Fibroblast of pulmonary artery (primary cell): ENCODE results near the gene HSCB.
A peak's percentile ranks its signal among the peaks of the same experiment; 100 is the strongest.
"Not testable (repeated sequence)": the region's sequence is repeated elsewhere in the genome, so short reads cannot be mapped to it uniquely, and the experiment has no call there.

Experiments
- DNase-seq: peaks from one replicate; pipeline ENCODE4 v3.0.0-alpha.2; 2010; ENCODE audit warnings: low read depth
- H3K4me3 ChIP-seq: replicated peaks from 2 replicates; pipeline ENCODE4 v1.5.1; 2011; ENCODE audit warnings: low read depth, mild to moderate bottlenecking, control low read depth, low read length, moderate library complexity
- TF ChIP-seq, protein P1 (sequence below): IDR thresholded peaks from 2 replicates; pipeline ENCODE4 v1.5.1; 2011; ENCODE audit warnings: mild to moderate bottlenecking, control low read depth, low read length, inconsistent platforms; ENCODE audit errors: missing control alignments

The HSCB gene

DNA sequence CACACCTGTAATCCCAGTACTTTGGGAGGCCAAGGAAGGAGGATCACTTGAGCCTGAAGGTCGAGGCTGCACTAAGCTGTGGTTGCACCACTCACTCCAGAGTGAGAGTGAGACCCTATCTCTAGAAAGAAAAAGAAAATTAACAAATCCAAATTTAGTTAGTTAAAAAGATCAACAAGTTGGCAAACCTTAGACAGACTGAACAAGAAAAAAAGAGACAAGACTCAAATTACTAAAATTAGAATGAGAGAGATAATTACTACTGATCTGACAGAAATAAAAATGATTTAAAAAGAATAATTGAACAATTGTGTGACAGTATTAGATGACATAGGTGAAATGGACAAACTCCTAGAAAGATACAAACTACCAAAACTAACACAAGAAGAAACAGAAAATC lies 13.8 kb upstream of the HSCB start:
- H3K4me3 ChIP-seq, result no peak overlapping the region
- DNase-seq, result no peak
- TF ChIP-seq, protein P1, sequence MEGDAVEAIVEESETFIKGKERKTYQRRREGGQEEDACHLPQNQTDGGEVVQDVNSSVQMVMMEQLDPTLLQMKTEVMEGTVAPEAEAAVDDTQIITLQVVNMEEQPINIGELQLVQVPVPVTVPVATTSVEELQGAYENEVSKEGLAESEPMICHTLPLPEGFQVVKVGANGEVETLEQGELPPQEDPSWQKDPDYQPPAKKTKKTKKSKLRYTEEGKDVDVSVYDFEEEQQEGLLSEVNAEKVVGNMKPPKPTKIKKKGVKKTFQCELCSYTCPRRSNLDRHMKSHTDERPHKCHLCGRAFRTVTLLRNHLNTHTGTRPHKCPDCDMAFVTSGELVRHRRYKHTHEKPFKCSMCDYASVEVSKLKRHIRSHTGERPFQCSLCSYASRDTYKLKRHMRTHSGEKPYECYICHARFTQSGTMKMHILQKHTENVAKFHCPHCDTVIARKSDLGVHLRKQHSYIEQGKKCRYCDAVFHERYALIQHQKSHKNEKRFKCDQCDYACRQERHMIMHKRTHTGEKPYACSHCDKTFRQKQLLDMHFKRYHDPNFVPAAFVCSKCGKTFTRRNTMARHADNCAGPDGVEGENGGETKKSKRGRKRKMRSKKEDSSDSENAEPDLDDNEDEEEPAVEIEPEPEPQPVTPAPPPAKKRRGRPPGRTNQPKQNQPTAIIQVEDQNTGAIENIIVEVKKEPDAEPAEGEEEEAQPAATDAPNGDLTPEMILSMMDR, result no peak

DNA sequence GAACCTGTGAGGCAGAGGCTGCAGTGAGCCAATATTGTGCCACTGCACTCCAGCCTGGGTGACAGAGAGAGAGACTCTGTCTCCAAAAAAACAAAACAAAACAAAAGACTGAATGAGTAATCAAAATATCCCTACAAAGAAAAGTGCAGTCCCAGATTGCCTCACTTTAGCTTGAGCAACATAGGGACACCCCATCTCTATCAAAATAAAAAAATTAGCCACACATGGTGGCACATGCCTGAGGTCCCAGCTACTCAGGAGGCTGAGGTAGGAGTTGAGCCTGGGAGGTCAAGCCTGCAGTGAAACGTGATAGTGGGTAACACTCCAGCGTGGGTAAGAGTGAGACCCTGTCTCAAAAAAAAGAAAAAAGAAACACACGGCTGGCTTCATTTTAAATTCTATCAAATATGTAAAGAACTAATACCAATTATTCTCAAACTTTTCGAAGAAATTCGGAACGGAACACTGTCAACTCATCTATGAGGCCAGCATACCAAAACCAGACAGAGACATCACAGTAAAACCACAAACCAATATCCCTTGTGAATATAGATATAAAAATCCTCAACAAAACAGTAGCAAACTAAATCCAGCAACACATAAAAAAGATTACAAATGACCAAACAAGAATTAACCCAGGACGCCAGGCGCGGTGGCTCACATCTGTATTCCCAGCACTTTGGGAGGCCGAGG lies 13.1 kb upstream of the HSCB start:
- TF ChIP-seq, protein P1, result no peak
- no peak overlapping the region for H3K4me3 ChIP-seq
- peak; percentile 41 for DNase-seq

DNA sequence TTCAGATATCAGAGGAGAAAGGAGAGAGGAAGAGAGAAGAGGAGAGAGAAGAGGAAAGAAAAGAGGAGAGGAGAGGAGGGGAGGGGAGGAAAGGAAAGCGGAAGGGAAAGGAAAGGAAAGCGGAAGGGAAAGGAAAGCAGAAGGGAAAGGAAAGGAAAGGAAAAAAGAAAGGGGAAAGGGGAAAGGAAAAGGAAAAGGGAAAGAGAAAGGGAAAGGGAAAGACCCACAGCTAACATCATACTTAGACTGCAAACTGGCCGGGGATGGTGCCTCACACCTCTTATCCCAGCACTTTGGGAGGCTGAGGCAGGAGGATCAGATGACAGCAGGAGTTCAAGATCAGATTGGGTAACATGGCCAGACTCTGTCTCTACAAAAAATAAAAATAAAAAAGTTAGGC lies 11.7 kb upstream of the HSCB start:
- no peak for DNase-seq
- H3K4me3 ChIP-seq, result no peak overlapping the region
- TF ChIP-seq, protein P1, result no peak

DNA sequence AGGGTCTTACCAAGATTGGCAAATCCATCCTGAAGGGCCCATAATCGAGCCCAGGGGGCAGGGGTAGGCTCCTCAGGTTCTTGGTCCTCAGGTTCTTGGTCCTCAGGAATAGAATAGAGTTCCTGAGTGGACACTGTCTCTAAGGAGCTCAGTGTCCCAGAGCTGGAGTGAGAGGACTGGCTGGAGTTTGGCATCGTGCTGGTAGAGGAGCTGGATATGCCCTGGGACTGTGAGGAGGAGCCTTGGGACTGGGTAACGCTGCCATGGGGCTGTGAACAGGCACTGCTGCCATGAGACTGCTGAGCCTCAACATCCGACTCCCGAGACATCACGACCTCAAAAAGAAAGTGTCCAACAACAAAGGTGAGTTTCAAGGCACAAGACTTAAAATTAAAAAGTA lies 7.4 kb upstream of the HSCB start:
- TF ChIP-seq, protein P1, result no peak
- no peak for DNase-seq
- H3K4me3 ChIP-seq, result no peak overlapping the region

- TF ChIP-seq, protein P1, result no peak
- no peak for DNase-seq
- H3K4me3 ChIP-seq, result no peak overlapping the region
Measured at GRCh38 chr22:28736301-28737155, 5.3 kb upstream of the HSCB start.

- no peak overlapping the region for H3K4me3 ChIP-seq
- no peak for DNase-seq
- TF ChIP-seq, protein P1, result no peak
Measured at GRCh38 chr22:28737701-28738100, 4.1 kb upstream of the HSCB start.

DNA sequence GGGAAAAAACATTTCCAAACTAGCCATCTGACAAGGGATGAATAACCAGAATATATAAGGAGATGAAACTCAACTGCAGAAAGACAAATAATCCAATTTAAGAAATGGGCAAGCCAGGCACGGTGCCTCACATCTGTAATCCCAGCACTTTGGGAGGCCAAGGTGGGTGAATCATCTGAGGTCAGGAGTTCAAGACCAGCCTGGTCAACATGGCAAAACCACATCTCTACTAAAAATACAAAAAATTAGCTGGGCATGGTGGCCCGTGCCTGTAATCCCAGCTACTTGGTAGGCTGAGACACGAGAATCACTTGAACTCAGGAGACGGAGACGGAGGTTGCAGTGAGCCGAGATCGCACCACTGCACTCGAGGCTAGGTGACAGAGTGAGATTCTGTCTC lies 3.0 kb upstream of the HSCB start:
- not testable (repeated sequence) for H3K4me3 ChIP-seq

More for the DNA sequence above, 3.0 kb upstream of the HSCB start:
- DNase-seq, result not testable (repeated sequence)
